Keratinocyte (primary cell): ENCODE results near the gene TET1. TPM values are rescaled to one million over a fixed set of nuclear protein-coding genes. Genes with fewer than 3 reads are reported as not detected.

Experiments
- DNase-seq: peaks from one replicate; pipeline ENCODE4 v3.0.0-alpha.2; 2011; ENCODE audit warnings: low read depth, missing footprints, low spot score
- FAIRE-seq: peaks from 2 replicates; lab custom pipeline; 2011; peaks lifted over from hg19 to GRCh38; lab: Jason Lieb, UNC
- H2AFZ ChIP-seq: 2 replicates; pipeline ENCODE4 v1.6.0; 2012; ENCODE audit warnings: low read length, control low read depth, inconsistent platforms; ENCODE audit not compliant: control insufficient read depth
- H3K27ac ChIP-seq: 2 replicates; pipeline ENCODE4 v1.5.1; 2011; ENCODE audit warnings: low read length; ENCODE audit not compliant: control insufficient read depth, insufficient read depth
- H3K27me3 ChIP-seq: 3 replicates; pipeline ENCODE4 v1.6.0; 2011; ENCODE audit warnings: low read length; ENCODE audit not compliant: control insufficient read depth, insufficient read depth; ENCODE audit errors: extremely low read depth
- H3K36me3 ChIP-seq, 2 experiments: 2 replicates in 1 of 2; 3 replicates in 1 of 2; pipeline ENCODE4 v1.5.1; 2011; ENCODE audit warnings: low read length in 2 of 2, mild to moderate bottlenecking in 1 of 2; ENCODE audit not compliant: control insufficient read depth in 2 of 2, insufficient read depth in 2 of 2; ENCODE audit errors: extremely low read depth in 1 of 2
- H3K4me1 ChIP-seq: 3 replicates; pipeline ENCODE4 v1.5.1; 2011; ENCODE audit warnings: low read length; ENCODE audit not compliant: control insufficient read depth, insufficient read depth; ENCODE audit errors: extremely low read depth
- H3K4me2 ChIP-seq: 3 replicates; pipeline ENCODE4 v1.6.0; 2011; ENCODE audit warnings: low read depth, low read length; ENCODE audit not compliant: control insufficient read depth, insufficient read depth; ENCODE audit errors: extremely low read depth
- H3K4me3 ChIP-seq, 3 experiments: fragments of 200-600 bp in 1 of 3; sonication (generic) in 1 of 3; 2 replicates in 2 of 3; 3 replicates in 1 of 3; pipeline ENCODE4 v1.5.1; 2011 to 2016; ENCODE audit warnings: low read length in 3 of 3, mild to moderate bottlenecking in 3 of 3, control low read depth in 2 of 3, inconsistent platforms in 1 of 3, low read depth in 1 of 3, mixed read lengths in 1 of 3, mixed run types in 1 of 3, moderate library complexity in 1 of 3; ENCODE audit not compliant: control insufficient read depth in 2 of 3, insufficient read depth in 2 of 3; ENCODE audit errors: extremely low read depth in 1 of 3
- H3K79me2 ChIP-seq: 2 replicates; pipeline ENCODE4 v1.6.0; 2012; ENCODE audit warnings: low read length; ENCODE audit not compliant: control insufficient read depth, insufficient read depth
- H3K9ac ChIP-seq: 3 replicates; pipeline ENCODE4 v1.6.0; 2011; ENCODE audit warnings: low read length; ENCODE audit not compliant: control insufficient read depth, insufficient read depth; ENCODE audit errors: extremely low read depth
- H3K9me1 ChIP-seq: 3 replicates; pipeline ENCODE4 v1.6.0; 2011; ENCODE audit warnings: low read length; ENCODE audit not compliant: control insufficient read depth, insufficient read depth; ENCODE audit errors: extremely low read depth
- H3K9me3 ChIP-seq: 2 replicates; pipeline ENCODE4 v1.5.1; 2012; ENCODE audit warnings: low read depth, low read length; ENCODE audit not compliant: control insufficient read depth
- H4K20me1 ChIP-seq: 3 replicates; pipeline ENCODE4 v1.6.0; 2011; ENCODE audit warnings: low read length; ENCODE audit not compliant: control insufficient read depth, insufficient read depth; ENCODE audit errors: extremely low read depth
- CTCF ChIP-seq, 3 experiments: IDR thresholded peaks in 1 of 3; conservative IDR thresholded peaks in 1 of 3; optimal IDR thresholded peaks in 1 of 3; 2 replicates in 2 of 3; 3 replicates in 1 of 3; pipeline versions ENCODE3 to v1.5.1; 2011; ENCODE audit warnings: low read length in 3 of 3, mild to moderate bottlenecking in 3 of 3, moderate library complexity in 2 of 3, control low read depth in 1 of 3, inconsistent platforms in 1 of 3; ENCODE audit not compliant: insufficient read depth in 2 of 3; ENCODE audit errors: extremely low read depth in 1 of 3
- EZH2 ChIP-seq: IDR thresholded peaks from one replicate; pipeline ENCODE4 v1.6.1; 2012; ENCODE audit warnings: inconsistent platforms, mild to moderate bottlenecking, low read length, moderate library complexity
- dilution Hi-C: fragments of 300-500 bp; cut with MboI; formaldehyde crosslinking; loops from one replicate; pipeline ENCODE4 v1.7.0; 2020; ENCODE audit warnings: low sequenced_read_pairs; ENCODE audit not compliant: extremely low pct_ligation_motif_present
- polyA plus RNA-seq, 5 experiments: library from polyadenylated mRNA; depleted of rRNA in 3 of 5; stranded (reverse) in 3 of 5; stranded (forward) in 1 of 5; unstranded in 1 of 5; fragments of >200 nt; gene quantifications; 1 replicate in 1 of 5; 2 replicates in 3 of 5; 3 replicates in 1 of 5; pipeline versions ENCODE4 v1.2.1 to v1.2.3, GENCODE V29; 2011 to 2012; ENCODE audit warnings: missing spikeins in 2 of 5, low read depth in 1 of 5, low replicate concordance in 1 of 5

Gene TET1
- polyA plus RNA-seq, 1 donor (not counting 4 experiments of a cell fraction or from before 2014, with no cell fraction given) = 0.08 TPM

- no peaks in the 10 kb centered on the region for H3K9me3 ChIP-seq
- H3K79me2 ChIP-seq = no peaks in the 10 kb centered on the region
- dilution Hi-C loops = no loop called here
- no peaks in the 10 kb centered on the region for H3K27me3 ChIP-seq
- H3K4me2 ChIP-seq = no peak overlapping the region
- no peaks in the 10 kb centered on the region for H3K36me3 ChIP-seq
- no peak overlapping the region for H3K4me3 ChIP-seq
- peaks cover 7% of the 10 kb centered on the region for H3K4me1 ChIP-seq
- no peak overlapping the region for H3K27ac ChIP-seq
- TF ChIP-seq CTCF (optimal IDR thresholded peaks at IDR 0.05 in 1 of 3, IDR thresholded peaks at IDR 0.05 in 1 of 3, conservative IDR thresholded peaks at IDR 0.05 in 1 of 3; ENCODE audit: extremely low read depth in 1 of 3, insufficient read depth in 2 of 3, low read length in 3 of 3) (peak; percentile 70 to 84 (median 80)), EZH2 (no peak)
- no peak overlapping the region for H2AFZ ChIP-seq
- no peaks in the 10 kb centered on the region for H4K20me1 ChIP-seq
- peak; percentile 15 for DNase-seq
- H3K9me1 ChIP-seq = no peaks in the 10 kb centered on the region
- no peak overlapping the region for H3K9ac ChIP-seq
- FAIRE-seq = peak; percentile 87
These were observed 9.3 kb upstream of the TET1 start for GRCh38 chr10:68550747-68551411.

DNA sequence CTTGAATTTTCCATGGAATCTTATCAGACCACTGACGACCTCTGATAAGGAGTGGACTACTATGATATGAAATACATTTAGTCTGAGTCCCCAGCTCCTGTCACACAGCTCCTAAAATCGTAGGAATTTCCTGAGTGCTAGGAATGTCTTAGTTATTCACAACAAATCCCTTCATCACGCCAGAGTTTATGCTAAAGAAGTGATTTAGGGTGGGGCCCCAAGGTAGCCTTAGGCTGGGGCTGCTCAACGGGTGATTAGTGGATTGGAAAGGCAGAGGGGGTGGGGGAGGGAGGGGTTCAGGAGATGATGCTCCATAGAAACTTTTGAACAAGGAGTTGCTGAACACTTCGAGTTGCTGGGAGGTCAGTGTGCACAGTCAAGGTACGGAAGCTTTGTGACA lies 7.0 kb upstream of the TET1 start:
- no peaks in the 10 kb centered on the region for H3K27me3 ChIP-seq
- H3K27ac ChIP-seq = no peak overlapping the region
- TF ChIP-seq CTCF (optimal IDR thresholded peaks at IDR 0.05 in 1 of 3, IDR thresholded peaks at IDR 0.05 in 1 of 3, conservative IDR thresholded peaks at IDR 0.05 in 1 of 3; ENCODE audit: extremely low read depth in 1 of 3, insufficient read depth in 2 of 3, low read length in 3 of 3) = no peak
- TF ChIP-seq EZH2 = no peak
- H3K4me2 ChIP-seq = no peak overlapping the region
- H3K79me2 ChIP-seq = no peaks in the 10 kb centered on the region
- FAIRE-seq (no peak), DNase-seq (no peak)
- H3K36me3 ChIP-seq = no peaks in the 10 kb centered on the region
- H3K4me1 ChIP-seq = peaks cover 7% of the 10 kb centered on the region
- no peak overlapping the region for H3K9ac ChIP-seq
- H3K9me3 ChIP-seq = no peaks in the 10 kb centered on the region
- no peak overlapping the region for H2AFZ ChIP-seq
- dilution Hi-C loops = no loop called here
- H3K9me1 ChIP-seq = no peaks in the 10 kb centered on the region
- H3K4me3 ChIP-seq = no peak overlapping the region
- no peaks in the 10 kb centered on the region for H4K20me1 ChIP-seq
